Measurements from ENCODE around the gene MYOC. TPM values are rescaled to one million over a fixed set of nuclear protein-coding genes. Genes with fewer than 3 reads are reported as not detected.
A peak's percentile ranks its signal among the peaks of the same experiment; 100 is the strongest.

Gene MYOC
- total RNA-seq, 1 donor from 2014 or later = not detected

- no peaks in the 10 kb centered on the region for H3K36me3 ChIP-seq (ENCODE audit: control insufficient read depth, insufficient read depth, low read length)
- peak; percentile 61 for DNase-seq (ENCODE audit: low read depth)
- TF ChIP-seq CTCF (IDR thresholded peaks at IDR 0.05; ENCODE audit: insufficient read depth, low read length, poor library complexity, severe bottlenecking) = peak; percentile 88
- H3K27me3 ChIP-seq (ENCODE audit: control insufficient read depth, insufficient read depth, low read length) = no peaks in the 10 kb centered on the region
- no peak overlapping the region for H3K4me3 ChIP-seq (ENCODE audit: low read depth, low read length)
Measured at GRCh38 chr1:171644805-171645483, 7.5 kb downstream of the MYOC start.

GRCh38 chr1:171643156-171643555 is 9.3 kb downstream of the MYOC start:
- no peak for TF ChIP-seq CTCF (IDR thresholded peaks at IDR 0.05; ENCODE audit: insufficient read depth, low read length, poor library complexity, severe bottlenecking)
- DNase-seq (ENCODE audit: low read depth) = no peak
- Histone ChIP-seq H3K4me3 (ENCODE audit: low read depth, low read length) (no peak overlapping the region), H3K36me3 (ENCODE audit: control insufficient read depth, insufficient read depth, low read length) (no peaks in the 10 kb centered on the region), H3K27me3 (ENCODE audit: control insufficient read depth, insufficient read depth, low read length) (no peaks in the 10 kb centered on the region)

- DNase-seq (ENCODE audit: low read depth) = no peak
- TF ChIP-seq CTCF (IDR thresholded peaks at IDR 0.05; ENCODE audit: insufficient read depth, low read length, poor library complexity, severe bottlenecking) = no peak
- Histone ChIP-seq H3K36me3 (ENCODE audit: control insufficient read depth, insufficient read depth, low read length) (no peaks in the 10 kb centered on the region), H3K4me3 (ENCODE audit: low read depth, low read length) (no peak overlapping the region), H3K27me3 (ENCODE audit: control insufficient read depth, insufficient read depth, low read length) (no peaks in the 10 kb centered on the region)
Measured at GRCh38 chr1:171642197-171642596, 10.3 kb downstream of the MYOC start.

- no peak for TF ChIP-seq CTCF (IDR thresholded peaks at IDR 0.05; ENCODE audit: insufficient read depth, low read length, poor library complexity, severe bottlenecking)
- H3K36me3 ChIP-seq (ENCODE audit: control insufficient read depth, insufficient read depth, low read length) = no peaks in the 10 kb centered on the region
- no peak overlapping the region for H3K4me3 ChIP-seq (ENCODE audit: low read depth, low read length)
- DNase-seq (ENCODE audit: low read depth) = no peak
- H3K27me3 ChIP-seq (ENCODE audit: control insufficient read depth, insufficient read depth, low read length) = no peaks in the 10 kb centered on the region
Measured at GRCh38 chr1:171641076-171641864, 11.2 kb downstream of the MYOC start.

GRCh38 chr1:171640225-171640624 is 12.3 kb downstream of the MYOC start:
- no peak overlapping the region for H3K4me3 ChIP-seq (ENCODE audit: low read depth, low read length)
- no peaks in the 10 kb centered on the region for H3K27me3 ChIP-seq (ENCODE audit: control insufficient read depth, insufficient read depth, low read length)
- H3K36me3 ChIP-seq (ENCODE audit: control insufficient read depth, insufficient read depth, low read length) = no peaks in the 10 kb centered on the region
- DNase-seq (ENCODE audit: low read depth) = no peak
- TF ChIP-seq CTCF (IDR thresholded peaks at IDR 0.05; ENCODE audit: insufficient read depth, low read length, poor library complexity, severe bottlenecking) = no peak

Measured in kidney epithelial cell (primary cell).